Stimulated activated CD4-positive, alpha-beta T cell treated with anti-CD3 and anti-CD28 coated beads, Interleukin-4, amount 100 ng/mL, for 24 hours (primary cell): ENCODE results near the gene SUPT20HL1.

ENCODE experiments used
- DNase-seq: peaks from one replicate; pipeline ENCODE4 v3.0.0-alpha.2; 2020

Gene SUPT20HL1

DNA sequence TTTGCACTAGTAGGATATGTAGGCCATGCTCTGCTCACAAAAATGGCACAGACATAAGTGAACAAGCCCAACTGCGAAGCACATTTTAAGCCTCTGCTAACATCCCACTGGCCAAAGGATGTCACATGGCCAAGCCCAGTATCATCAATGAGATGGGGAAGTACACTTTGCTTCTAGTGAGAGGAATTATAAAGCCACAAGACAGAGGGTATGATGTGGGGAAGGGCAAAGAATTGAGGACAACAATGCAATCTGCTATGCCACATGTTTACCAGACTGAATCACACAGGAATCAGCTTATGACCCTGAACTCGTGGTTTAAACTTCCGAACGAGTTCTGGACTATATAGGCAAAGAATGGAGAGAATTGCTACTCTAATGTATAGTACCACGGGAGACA lies 39.1 kb downstream of the SUPT20HL1 start:
- no peak for DNase-seq

DNA sequence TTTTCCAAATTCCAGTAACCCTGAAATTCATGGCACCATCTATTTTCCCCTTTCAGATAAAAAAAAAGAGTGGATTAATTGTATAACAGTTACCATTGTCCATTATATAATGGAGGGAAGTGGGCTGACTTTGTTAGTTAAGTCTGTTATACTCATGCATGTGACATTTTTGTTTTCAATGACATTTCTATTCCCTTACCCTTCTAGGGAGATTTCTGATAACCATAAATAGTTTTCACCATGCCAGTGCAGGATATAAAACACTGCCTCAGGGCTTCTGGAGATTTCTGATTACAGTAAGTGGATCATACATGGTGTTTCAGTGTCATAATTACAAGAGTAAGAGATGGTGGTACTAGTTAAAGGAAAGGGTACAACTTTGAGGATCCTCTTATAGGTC lies 45.5 kb downstream of the SUPT20HL1 start:
- no peak for DNase-seq
